SK-N-SH treated with all-trans-retinoic acid at 6 μM for 48 hours (cell line): ENCODE data around the gene AMOTL2.

Experiments used
- ATAC-seq: fragments of 200-7000 bp; cut with Tn5 transposase; 3 replicates; pipeline ENCODE4 v1.9.1; 2020; ENCODE audit warnings: mild to moderate bottlenecking, moderate library complexity
- ARNTL ChIP-seq: fragments of 450-650 bp; formaldehyde crosslinking; IDR thresholded peaks from 2 replicates; pipeline ENCODE4 v1.5.0; 2020; ENCODE audit warnings: low read depth, mild to moderate bottlenecking, moderate library complexity, borderline replicate concordance
- BACH2 ChIP-seq: fragments of 250-450 bp; sonication (Bioruptor Pico); IDR thresholded peaks from 2 replicates; pipeline ENCODE4 v1.9.0; 2021; ENCODE audit warnings: mild to moderate bottlenecking, borderline replicate concordance
- CSDC2 ChIP-seq: fragments of 250-450 bp; sonication (Bioruptor Pico); IDR thresholded peaks from 2 replicates; pipeline ENCODE4 v1.5.0; 2020; ENCODE audit warnings: mild to moderate bottlenecking, moderate library complexity
- ESRRG ChIP-seq: fragments of 250-450 bp; sonication (Bioruptor Pico); IDR thresholded peaks from 2 replicates; pipeline ENCODE4 v1.6.1; 2021; ENCODE audit warnings: mild to moderate bottlenecking
- GLIS3 ChIP-seq: fragments of 250-450 bp; sonication (Bioruptor Pico); IDR thresholded peaks from 2 replicates; pipeline ENCODE4 v1.5.0; 2020; ENCODE audit warnings: mild to moderate bottlenecking, moderate library complexity
- ISL1 ChIP-seq: fragments of 250-450 bp; sonication (Bioruptor Pico); IDR thresholded peaks from 2 replicates; pipeline ENCODE4 v2.1.2; 2022; ENCODE audit warnings: mild to moderate bottlenecking, moderate library complexity
- OSR1 ChIP-seq: fragments of 250-450 bp; sonication (Bioruptor Pico); IDR thresholded peaks from 2 replicates; pipeline ENCODE4 v1.8.0; 2022; ENCODE audit warnings: moderate library complexity, mild to moderate bottlenecking, inconsistent platforms
- RARB ChIP-seq: fragments of 250-450 bp; sonication (Bioruptor Pico); IDR thresholded peaks from 2 replicates; pipeline ENCODE4 v1.8.0; 2021; ENCODE audit warnings: mild to moderate bottlenecking, moderate library complexity
- SNAI2 ChIP-seq: fragments of 250-450 bp; sonication (Bioruptor Pico); IDR thresholded peaks from 2 replicates; pipeline ENCODE4 v1.5.0; 2020; ENCODE audit warnings: mild to moderate bottlenecking, moderate library complexity
- TCF4 ChIP-seq: fragments of 250-450 bp; sonication (Bioruptor Pico); IDR thresholded peaks from 2 replicates; pipeline ENCODE4 v1.8.0; 2021; ENCODE audit warnings: mild to moderate bottlenecking, moderate library complexity, borderline replicate concordance
- TOX ChIP-seq: fragments of 250-450 bp; sonication (Bioruptor Pico); IDR thresholded peaks from 2 replicates; pipeline ENCODE4 v1.8.0; 2021; ENCODE audit warnings: mild to moderate bottlenecking, moderate library complexity, borderline replicate concordance
- ZC3H10 ChIP-seq: fragments of 250-450 bp; sonication (Bioruptor Pico); IDR thresholded peaks from 2 replicates; pipeline ENCODE4 v1.5.1; 2021; ENCODE audit warnings: mild to moderate bottlenecking, moderate library complexity
- ZFP30 ChIP-seq: fragments of 450-650 bp; formaldehyde crosslinking; IDR thresholded peaks from 2 replicates; pipeline ENCODE4 v1.5.0; 2022; ENCODE audit warnings: mild to moderate bottlenecking, moderate library complexity
- ZNF565 ChIP-seq: fragments of 450-650 bp; formaldehyde crosslinking; conservative IDR thresholded peaks from 2 replicates; pipeline ENCODE4 v1.5.0; 2020; ENCODE audit warnings: low read depth, mild to moderate bottlenecking, moderate library complexity
- ZNF8 ChIP-seq: fragments of 450-650 bp; formaldehyde crosslinking; IDR thresholded peaks from 2 replicates; pipeline ENCODE4 v1.5.0; 2020; ENCODE audit warnings: mild to moderate bottlenecking, moderate library complexity
- TF ChIP-seq, protein P1 (sequence below): fragments of 250-450 bp; sonication (Bioruptor Pico); IDR thresholded peaks from 2 replicates; pipeline ENCODE4 v1.8.0; 2021; ENCODE audit warnings: low read depth, mild to moderate bottlenecking, moderate library complexity, borderline replicate concordance
- TF ChIP-seq, protein P2 (sequence below): fragments of 250-450 bp; sonication (Bioruptor Pico); IDR thresholded peaks from 2 replicates; pipeline ENCODE4 v1.8.0; 2020; ENCODE audit warnings: mild to moderate bottlenecking, moderate library complexity, borderline replicate concordance
- TF ChIP-seq, protein P3 (sequence below): fragments of 250-450 bp; sonication (Bioruptor Pico); IDR thresholded peaks from 2 replicates; pipeline ENCODE4 v1.5.1; 2020; ENCODE audit warnings: low read depth, mild to moderate bottlenecking, moderate library complexity
- TF ChIP-seq, protein P4 (sequence below): fragments of 250-450 bp; sonication (Bioruptor Pico); IDR thresholded peaks from 2 replicates; pipeline ENCODE4 v1.5.1; 2021; ENCODE audit warnings: mild to moderate bottlenecking, moderate library complexity
- TF ChIP-seq, protein P5 (sequence below): fragments of 250-450 bp; sonication (Bioruptor Pico); IDR thresholded peaks from 2 replicates; pipeline ENCODE4 v1.5.0; 2020; ENCODE audit warnings: mild to moderate bottlenecking, moderate library complexity

The AMOTL2 gene

DNA sequence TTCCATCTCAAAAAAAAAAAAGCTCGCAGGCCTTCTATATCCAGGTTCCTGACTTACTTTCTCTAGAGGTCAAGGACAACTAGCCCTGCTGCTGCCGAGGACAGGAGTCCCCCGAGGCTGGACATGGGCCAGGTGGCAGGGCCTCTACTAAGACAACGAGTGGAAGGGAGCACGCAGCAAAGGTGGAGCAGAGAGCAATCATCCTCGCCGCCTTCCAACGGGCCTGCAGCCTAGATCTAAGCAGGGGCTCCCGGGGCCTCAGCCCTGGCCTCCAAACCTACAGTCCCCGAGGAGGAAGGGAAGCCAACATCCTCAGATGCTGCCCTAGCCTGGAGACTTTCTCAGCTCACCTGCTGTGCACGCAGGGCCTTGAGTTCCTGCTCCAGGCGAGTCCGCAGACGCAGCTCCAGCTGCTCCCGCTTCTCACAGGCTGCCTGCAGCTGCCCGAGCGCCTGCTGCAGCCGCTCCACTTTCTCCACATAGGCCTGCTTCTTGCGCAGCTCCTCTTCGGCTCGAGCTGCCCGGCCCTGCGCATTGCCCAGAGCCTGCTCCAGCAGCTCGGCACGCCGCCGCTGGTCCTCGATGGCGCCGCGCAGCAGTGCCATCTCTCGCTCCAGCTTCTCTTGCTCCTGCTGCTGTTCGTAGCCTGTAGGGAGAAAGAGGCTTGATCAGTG is 12.9 kb downstream of the AMOTL2 start:
- no peak for ATAC-seq
- TF ChIP-seq ZNF565 (CRISPR knock-in tag) (no peak), ZC3H10 (CRISPR knock-in tag) (no peak), OSR1 (CRISPR knock-in tag) (no peak), ARNTL (CRISPR knock-in tag) (no peak), BACH2 (CRISPR knock-in tag) (no peak), GLIS3 (CRISPR knock-in tag) (no peak), ZNF8 (CRISPR knock-in tag) (no peak), TOX (CRISPR knock-in tag) (no peak), ZFP30 (CRISPR knock-in tag) (no peak), SNAI2 (CRISPR knock-in tag) (no peak), ESRRG (CRISPR knock-in tag) (no peak), CSDC2 (no peak), RARB (CRISPR knock-in tag) (no peak), ISL1 (CRISPR knock-in tag) (no peak), TCF4 (no peak)
- TF ChIP-seq, protein P1, sequence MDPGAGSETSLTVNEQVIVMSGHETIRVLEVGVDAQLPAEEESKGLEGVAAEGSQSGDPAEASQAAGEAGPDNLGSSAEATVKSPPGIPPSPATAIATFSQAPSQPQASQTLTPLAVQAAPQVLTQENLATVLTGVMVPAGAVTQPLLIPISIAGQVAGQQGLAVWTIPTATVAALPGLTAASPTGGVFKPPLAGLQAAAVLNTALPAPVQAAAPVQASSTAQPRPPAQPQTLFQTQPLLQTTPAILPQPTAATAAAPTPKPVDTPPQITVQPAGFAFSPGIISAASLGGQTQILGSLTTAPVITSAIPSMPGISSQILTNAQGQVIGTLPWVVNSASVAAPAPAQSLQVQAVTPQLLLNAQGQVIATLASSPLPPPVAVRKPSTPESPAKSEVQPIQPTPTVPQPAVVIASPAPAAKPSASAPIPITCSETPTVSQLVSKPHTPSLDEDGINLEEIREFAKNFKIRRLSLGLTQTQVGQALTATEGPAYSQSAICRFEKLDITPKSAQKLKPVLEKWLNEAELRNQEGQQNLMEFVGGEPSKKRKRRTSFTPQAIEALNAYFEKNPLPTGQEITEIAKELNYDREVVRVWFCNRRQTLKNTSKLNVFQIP (CRISPR knock-in tag) = no peak
- TF ChIP-seq, protein P2, sequence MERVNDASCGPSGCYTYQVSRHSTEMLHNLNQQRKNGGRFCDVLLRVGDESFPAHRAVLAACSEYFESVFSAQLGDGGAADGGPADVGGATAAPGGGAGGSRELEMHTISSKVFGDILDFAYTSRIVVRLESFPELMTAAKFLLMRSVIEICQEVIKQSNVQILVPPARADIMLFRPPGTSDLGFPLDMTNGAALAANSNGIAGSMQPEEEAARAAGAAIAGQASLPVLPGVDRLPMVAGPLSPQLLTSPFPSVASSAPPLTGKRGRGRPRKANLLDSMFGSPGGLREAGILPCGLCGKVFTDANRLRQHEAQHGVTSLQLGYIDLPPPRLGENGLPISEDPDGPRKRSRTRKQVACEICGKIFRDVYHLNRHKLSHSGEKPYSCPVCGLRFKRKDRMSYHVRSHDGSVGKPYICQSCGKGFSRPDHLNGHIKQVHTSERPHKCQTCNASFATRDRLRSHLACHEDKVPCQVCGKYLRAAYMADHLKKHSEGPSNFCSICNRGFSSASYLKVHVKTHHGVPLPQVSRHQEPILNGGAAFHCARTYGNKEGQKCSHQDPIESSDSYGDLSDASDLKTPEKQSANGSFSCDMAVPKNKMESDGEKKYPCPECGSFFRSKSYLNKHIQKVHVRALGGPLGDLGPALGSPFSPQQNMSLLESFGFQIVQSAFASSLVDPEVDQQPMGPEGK (CRISPR knock-in tag) = no peak
- TF ChIP-seq, protein P3, sequence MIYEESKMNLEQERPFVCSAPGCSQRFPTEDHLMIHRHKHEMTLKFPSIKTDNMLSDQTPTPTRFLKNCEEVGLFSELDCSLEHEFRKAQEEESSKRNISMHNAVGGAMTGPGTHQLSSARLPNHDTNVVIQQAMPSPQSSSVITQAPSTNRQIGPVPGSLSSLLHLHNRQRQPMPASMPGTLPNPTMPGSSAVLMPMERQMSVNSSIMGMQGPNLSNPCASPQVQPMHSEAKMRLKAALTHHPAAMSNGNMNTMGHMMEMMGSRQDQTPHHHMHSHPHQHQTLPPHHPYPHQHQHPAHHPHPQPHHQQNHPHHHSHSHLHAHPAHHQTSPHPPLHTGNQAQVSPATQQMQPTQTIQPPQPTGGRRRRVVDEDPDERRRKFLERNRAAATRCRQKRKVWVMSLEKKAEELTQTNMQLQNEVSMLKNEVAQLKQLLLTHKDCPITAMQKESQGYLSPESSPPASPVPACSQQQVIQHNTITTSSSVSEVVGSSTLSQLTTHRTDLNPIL (CRISPR knock-in tag) = no peak
- TF ChIP-seq, protein P4, sequence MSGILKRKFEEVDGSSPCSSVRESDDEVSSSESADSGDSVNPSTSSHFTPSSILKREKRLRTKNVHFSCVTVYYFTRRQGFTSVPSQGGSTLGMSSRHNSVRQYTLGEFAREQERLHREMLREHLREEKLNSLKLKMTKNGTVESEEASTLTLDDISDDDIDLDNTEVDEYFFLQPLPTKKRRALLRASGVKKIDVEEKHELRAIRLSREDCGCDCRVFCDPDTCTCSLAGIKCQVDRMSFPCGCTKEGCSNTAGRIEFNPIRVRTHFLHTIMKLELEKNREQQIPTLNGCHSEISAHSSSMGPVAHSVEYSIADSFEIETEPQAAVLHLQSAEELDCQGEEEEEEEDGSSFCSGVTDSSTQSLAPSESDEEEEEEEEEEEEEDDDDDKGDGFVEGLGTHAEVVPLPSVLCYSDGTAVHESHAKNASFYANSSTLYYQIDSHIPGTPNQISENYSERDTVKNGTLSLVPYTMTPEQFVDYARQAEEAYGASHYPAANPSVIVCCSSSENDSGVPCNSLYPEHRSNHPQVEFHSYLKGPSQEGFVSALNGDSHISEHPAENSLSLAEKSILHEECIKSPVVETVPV (CRISPR knock-in tag) = no peak
- TF ChIP-seq, all 23 proteins: peak for 0

DNA sequence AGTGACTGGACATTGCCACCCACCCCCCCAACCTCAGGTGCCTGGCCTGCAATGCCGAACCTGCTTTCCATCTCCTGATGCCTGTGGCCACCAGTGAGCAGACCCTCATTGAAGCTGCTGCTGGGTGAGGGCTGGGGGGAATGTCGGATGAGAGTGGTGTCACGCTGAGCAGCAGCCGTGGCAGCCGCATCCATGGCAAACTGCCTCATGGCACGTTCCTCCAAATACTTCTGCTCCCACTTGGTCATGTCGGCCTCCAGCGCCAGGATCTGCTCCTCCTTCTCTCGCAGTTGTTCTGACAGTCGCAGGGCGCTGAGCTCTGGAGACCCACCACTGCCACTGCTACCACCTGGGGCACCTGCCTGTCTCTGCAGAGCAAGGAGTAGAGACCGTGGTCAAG is 14.2 kb downstream of the AMOTL2 start:
- no peak for TF ChIP-seq TOX (CRISPR knock-in tag)
- TF ChIP-seq, protein P4 (CRISPR knock-in tag) = no peak
- TF ChIP-seq, protein P2 (CRISPR knock-in tag) = no peak
- TF ChIP-seq, protein P3 (CRISPR knock-in tag) = no peak
- no peak for TF ChIP-seq TCF4
- TF ChIP-seq, protein P5, sequence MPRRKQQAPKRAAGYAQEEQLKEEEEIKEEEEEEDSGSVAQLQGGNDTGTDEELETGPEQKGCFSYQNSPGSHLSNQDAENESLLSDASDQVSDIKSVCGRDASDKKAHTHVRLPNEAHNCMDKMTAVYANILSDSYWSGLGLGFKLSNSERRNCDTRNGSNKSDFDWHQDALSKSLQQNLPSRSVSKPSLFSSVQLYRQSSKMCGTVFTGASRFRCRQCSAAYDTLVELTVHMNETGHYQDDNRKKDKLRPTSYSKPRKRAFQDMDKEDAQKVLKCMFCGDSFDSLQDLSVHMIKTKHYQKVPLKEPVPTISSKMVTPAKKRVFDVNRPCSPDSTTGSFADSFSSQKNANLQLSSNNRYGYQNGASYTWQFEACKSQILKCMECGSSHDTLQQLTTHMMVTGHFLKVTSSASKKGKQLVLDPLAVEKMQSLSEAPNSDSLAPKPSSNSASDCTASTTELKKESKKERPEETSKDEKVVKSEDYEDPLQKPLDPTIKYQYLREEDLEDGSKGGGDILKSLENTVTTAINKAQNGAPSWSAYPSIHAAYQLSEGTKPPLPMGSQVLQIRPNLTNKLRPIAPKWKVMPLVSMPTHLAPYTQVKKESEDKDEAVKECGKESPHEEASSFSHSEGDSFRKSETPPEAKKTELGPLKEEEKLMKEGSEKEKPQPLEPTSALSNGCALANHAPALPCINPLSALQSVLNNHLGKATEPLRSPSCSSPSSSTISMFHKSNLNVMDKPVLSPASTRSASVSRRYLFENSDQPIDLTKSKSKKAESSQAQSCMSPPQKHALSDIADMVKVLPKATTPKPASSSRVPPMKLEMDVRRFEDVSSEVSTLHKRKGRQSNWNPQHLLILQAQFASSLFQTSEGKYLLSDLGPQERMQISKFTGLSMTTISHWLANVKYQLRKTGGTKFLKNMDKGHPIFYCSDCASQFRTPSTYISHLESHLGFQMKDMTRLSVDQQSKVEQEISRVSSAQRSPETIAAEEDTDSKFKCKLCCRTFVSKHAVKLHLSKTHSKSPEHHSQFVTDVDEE (CRISPR knock-in tag) = no peak
- ATAC-seq = no peak
